Stimulated activated naive B cell treated with anti-CD40 and anti-IgM and Interleukin-4, amounts not matched to agents 10 μg/mL and 1 μg/mL and 100 μg/mL, for 72 hours (primary cell): Measurements from ENCODE around the gene NKIRAS1.

ENCODE experiments used
- ATAC-seq, 2 donors: fragments of 150-1000 bp; cut with Tn5 transposase; replicated peaks; 2 replicates each; pipeline ENCODE4 v1.10.0; 2021; ENCODE audit warnings: moderate library complexity in 1 of 2
- DNase-seq: peaks from one replicate; pipeline ENCODE4 v3.0.0; 2021
- H3K27ac Mint-ChIP-seq: one replicate; pipeline ENCODE4 v1.8.0; 2022; ENCODE audit warnings: mild to moderate bottlenecking, mixed read lengths
- H3K27me3 Mint-ChIP-seq, 2 donors: one replicate each; pipeline ENCODE4 v1.8.0; 2022; ENCODE audit warnings: mixed read lengths in 2 of 2
- H3K36me3 Mint-ChIP-seq, 2 donors: one replicate each; pipeline ENCODE4 v1.8.0; 2022; ENCODE audit warnings: mixed read lengths in 2 of 2, mild to moderate bottlenecking in 1 of 2
- H3K4me1 Mint-ChIP-seq, 2 donors: one replicate each; pipeline ENCODE4 v1.8.0; 2022; ENCODE audit warnings: mixed read lengths in 2 of 2, mild to moderate bottlenecking in 1 of 2
- H3K4me3 Mint-ChIP-seq, 2 donors: one replicate each; pipeline ENCODE4 v1.8.0; 2022; ENCODE audit warnings: mild to moderate bottlenecking in 2 of 2, mixed read lengths in 2 of 2, moderate library complexity in 1 of 2
- H3K9me3 Mint-ChIP-seq, 2 donors: one replicate each; pipeline ENCODE4 v1.8.0; 2022; ENCODE audit warnings: mixed read lengths in 2 of 2, mild to moderate bottlenecking in 1 of 2

NKIRAS1 gene

DNA sequence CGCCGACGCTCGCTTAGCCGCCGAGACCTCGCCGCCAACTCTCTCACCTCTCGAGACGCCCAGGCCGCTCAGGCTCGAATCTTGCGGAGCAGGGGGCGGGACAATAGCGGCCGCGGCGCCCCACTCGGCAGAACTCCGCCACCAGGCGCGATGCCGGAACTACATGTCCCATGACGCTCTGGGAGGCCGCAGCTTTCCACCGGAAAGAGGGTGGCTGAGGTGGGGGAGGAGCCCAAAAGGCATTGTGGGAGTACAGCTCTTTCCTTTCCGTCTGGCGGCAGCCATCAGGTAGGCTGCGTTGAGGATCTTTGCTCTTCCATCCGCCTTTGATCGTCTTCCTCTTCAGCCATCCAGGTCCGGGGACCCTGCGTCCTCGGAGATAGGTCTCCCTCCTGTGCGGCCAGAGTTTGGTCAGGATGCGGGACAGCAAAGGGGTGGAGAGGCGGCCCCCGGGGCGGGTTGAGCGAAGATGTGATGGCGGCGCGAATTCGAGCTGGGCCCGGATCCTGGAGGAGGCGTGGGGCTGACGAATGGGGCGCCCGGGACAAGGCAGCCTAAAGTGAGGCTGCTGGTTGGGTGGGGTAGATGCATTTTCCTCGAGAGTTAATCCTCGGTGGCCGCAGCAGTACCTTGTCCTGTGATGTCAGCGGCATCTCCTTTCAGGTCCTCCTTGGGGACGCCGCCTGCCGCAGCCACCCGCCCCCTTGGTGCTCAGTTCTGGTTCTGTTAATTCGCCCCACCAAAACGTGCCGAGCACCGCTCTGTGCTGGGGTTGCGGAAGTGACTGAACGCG lies at the start of gene NKIRAS1, which contains the start of gene RPL15:
Gene NKIRAS1, minus strand, starts transcription at position 105 of the 793 bp plus-strand sequence. CDS start 6,086 bp downstream, outside the sequence.
Gene RPL15, plus strand, starts transcription at position 247 of the 793 bp plus-strand sequence. CDS start 728 bp downstream, outside the sequence.
- Mint-ChIP-seq H3K36me3 (peaks cover 42 to 45% of the 10 kb centered on the region in 2 donors), H3K4me1 (peaks cover 26 to 57% of the 10 kb centered on the region in 2 donors), H3K4me3 (peak within 1 kb of the TSS; percentile 96 to 99), H3K27ac (peak within 1 kb of the TSS; percentile 100), H3K9me3 (no peaks in the 10 kb centered on the region), H3K27me3 (peaks cover 0 to 4% of the 10 kb centered on the region in 2 donors)
- ATAC-seq (peak; percentile 92 to 93), DNase-seq (peak; percentile 97)

DNA sequence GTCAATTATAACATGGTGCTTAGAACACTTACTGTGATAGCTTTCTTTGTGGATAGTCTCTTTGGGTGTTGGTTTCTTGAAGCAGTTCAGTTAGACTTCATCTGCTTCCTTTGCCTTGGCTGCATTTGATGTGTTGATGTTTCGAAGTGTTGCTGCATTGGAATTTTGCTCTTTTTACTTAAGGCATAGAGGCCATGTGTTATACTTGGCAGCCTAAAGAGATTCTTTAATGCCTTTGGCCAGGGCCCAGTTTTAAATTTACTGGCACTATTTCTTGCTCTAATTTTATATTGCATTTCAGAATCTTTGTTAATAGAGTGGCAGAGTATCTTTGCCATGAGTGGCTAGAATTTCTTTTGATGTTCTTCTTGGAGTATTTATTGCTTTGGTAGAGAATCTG lies 49.5 kb upstream of the NKIRAS1 start:
- Mint-ChIP-seq H3K4me3 (no peak overlapping the region), H3K9me3 (no peaks in the 10 kb centered on the region), H3K36me3 (peaks cover 26 to 47% of the 10 kb centered on the region in 2 donors), H3K4me1 (peaks cover 0 to 6% of the 10 kb centered on the region in 2 donors), H3K27me3 (no peaks in the 10 kb centered on the region), H3K27ac (no peak overlapping the region)
- DNase-seq (no peak), ATAC-seq (no peak)

DNA sequence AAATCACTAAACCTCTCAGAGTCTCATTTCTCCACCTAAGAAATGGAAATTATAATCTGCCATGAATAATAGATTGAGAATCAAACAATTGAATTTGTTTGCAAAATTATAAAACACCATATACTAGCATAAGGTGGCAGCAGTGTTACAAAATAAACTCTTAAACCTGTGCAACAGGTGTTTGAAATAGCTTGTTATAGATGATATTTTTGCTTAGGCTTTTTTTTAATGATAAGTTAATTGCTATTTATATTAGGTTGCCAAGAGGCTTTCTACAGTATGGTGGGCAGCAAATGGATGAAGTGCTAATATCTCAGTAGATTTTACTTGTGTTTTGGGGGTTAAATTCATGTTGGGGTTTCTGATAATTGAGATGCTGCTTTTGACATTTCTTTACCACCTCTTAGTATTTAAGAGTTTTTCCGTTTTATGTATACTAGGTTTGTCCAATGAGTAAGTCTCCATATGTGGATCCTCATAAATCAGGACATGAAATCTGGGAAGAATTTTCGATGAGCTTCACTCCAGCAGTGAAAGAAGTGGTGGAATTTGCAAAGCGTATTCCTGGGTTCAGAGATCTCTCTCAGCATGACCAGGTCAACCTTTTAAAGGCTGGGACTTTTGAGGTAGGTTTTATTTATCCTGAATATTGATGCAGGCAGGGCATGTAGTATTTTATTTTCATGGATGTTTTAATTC lies 47.9 kb upstream of the NKIRAS1 start:
- H3K27ac Mint-ChIP-seq = no peak overlapping the region
- no peak overlapping the region for H3K4me3 Mint-ChIP-seq
- H3K27me3 Mint-ChIP-seq = no peaks in the 10 kb centered on the region
- H3K4me1 Mint-ChIP-seq = peaks cover 0 to 6% of the 10 kb centered on the region in 2 donors
- DNase-seq = no peak
- ATAC-seq = no peak
- peaks cover 24 to 44% of the 10 kb centered on the region in 2 donors for H3K36me3 Mint-ChIP-seq
- H3K9me3 Mint-ChIP-seq = no peaks in the 10 kb centered on the region

DNA sequence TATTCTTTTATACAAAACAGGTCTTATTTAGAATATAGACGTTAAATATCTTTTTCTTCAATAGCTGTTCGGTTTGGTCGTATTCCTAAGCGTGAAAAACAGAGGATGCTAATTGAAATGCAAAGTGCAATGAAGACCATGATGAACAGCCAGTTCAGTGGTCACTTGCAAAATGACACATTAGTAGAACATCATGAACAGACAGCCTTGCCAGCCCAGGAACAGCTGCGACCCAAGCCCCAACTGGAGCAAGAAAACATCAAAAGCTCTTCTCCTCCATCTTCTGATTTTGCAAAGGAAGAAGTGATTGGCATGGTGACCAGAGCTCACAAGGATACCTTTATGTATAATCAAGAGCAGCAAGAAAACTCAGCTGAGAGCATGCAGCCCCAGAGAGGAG lies 45.1 kb upstream of the NKIRAS1 start:
- ATAC-seq (no peak), DNase-seq (no peak)
- H3K27ac Mint-ChIP-seq = no peak overlapping the region
- H3K4me3 Mint-ChIP-seq = no peak overlapping the region
- H3K4me1 Mint-ChIP-seq = peaks cover 2 to 15% of the 10 kb centered on the region in 2 donors
- H3K36me3 Mint-ChIP-seq = peaks cover 20 to 40% of the 10 kb centered on the region in 2 donors
- no peaks in the 10 kb centered on the region for H3K9me3 Mint-ChIP-seq
- H3K27me3 Mint-ChIP-seq = no peaks in the 10 kb centered on the region

DNA sequence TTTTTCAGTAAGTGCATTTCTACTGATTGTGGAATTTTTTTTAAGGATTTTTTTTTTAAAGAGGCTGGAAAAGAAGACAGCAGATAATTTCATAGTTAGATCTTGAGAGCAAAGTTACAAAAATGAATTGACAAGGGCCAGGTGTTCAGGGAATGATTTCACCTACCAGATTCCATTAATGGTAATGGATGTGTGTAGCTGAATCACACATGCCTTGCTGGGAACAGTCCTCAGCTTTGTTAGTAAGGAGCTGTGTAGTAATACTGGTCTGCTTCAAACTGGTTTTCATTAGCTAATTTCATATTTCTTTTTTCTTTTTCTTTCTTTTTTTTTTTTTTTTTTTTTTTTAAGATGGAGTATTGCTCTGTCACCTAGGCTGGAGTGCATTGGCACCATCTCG lies 44.3 kb upstream of the NKIRAS1 start:
- no peak overlapping the region for H3K27ac Mint-ChIP-seq
- H3K27me3 Mint-ChIP-seq = no peaks in the 10 kb centered on the region
- DNase-seq (no peak), ATAC-seq (no peak)
- H3K9me3 Mint-ChIP-seq = no peaks in the 10 kb centered on the region
- peaks cover 20 to 43% of the 10 kb centered on the region in 2 donors for H3K36me3 Mint-ChIP-seq
- peaks cover 2 to 14% of the 10 kb centered on the region in 2 donors for H3K4me1 Mint-ChIP-seq
- H3K4me3 Mint-ChIP-seq = no peak overlapping the region

DNA sequence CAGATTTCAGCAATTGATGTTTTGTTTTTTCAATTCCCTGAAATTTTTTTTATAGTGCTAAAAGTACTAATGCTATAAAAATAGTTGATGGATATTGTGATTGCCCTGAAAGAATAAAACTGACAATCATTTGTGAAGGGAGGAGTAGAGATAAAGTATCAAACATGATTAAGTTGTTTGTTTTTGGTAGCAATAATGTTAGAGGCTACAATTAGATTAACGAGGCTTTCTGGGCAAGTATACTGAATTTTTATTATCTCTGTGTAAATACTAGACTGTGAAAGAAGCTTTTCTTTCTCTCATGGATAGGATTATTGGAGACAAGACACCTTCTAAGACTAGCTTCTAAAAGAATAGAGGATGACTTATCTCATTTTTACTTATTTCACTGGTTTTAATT lies 43.9 kb upstream of the NKIRAS1 start:
- peaks cover 2 to 10% of the 10 kb centered on the region in 2 donors for H3K4me1 Mint-ChIP-seq
- H3K36me3 Mint-ChIP-seq = peaks cover 15 to 43% of the 10 kb centered on the region in 2 donors
- ATAC-seq (no peak), DNase-seq (no peak)
- no peaks in the 10 kb centered on the region for H3K9me3 Mint-ChIP-seq
- H3K27ac Mint-ChIP-seq = no peak overlapping the region
- no peaks in the 10 kb centered on the region for H3K27me3 Mint-ChIP-seq
- no peak overlapping the region for H3K4me3 Mint-ChIP-seq

DNA sequence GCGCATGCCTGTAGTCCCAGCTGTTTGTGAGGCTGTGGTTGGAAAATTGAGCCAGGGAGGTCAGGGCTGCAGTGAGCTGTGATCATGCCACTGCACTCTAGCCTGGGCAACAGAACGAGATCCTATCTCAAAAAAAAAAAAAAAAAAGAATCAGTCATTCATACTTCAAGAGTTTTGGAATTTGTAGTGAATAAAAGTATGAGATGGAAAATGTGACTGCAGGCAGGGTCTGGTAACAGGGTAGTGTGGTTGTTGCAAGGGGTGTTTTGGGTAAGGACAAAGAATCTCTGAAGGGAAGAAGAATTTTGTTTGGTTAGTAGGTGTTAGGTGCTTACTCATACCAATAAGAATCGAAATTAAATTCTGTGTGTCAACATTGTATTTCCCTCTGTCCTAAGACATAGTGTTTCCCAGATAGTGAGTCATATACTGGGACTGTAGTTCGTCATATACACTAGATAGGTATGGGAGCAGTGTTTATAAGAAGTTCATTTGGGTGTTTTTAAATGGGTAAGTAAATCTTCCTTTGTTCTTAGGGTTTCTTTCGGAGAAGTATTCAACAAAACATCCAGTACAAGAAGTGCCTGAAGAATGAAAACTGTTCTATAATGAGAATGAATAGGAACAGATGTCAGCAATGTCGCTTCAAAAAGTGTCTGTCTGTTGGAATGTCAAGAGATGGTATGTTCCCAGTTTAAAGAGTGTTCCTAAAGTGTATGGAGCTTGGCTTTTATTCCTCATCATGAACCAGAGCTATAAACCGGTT lies 42.5 kb upstream of the NKIRAS1 start:
- H3K9me3 Mint-ChIP-seq = no peaks in the 10 kb centered on the region
- no peak overlapping the region for H3K4me3 Mint-ChIP-seq
- DNase-seq = no peak
- ATAC-seq = peak; percentile 23 to 36
- H3K4me1 Mint-ChIP-seq = peaks cover 6 to 10% of the 10 kb centered on the region in 2 donors
- H3K27me3 Mint-ChIP-seq = no peaks in the 10 kb centered on the region
- H3K27ac Mint-ChIP-seq = peak overlapping the region; percentile 26
- H3K36me3 Mint-ChIP-seq = peaks cover 17 to 43% of the 10 kb centered on the region in 2 donors

DNA sequence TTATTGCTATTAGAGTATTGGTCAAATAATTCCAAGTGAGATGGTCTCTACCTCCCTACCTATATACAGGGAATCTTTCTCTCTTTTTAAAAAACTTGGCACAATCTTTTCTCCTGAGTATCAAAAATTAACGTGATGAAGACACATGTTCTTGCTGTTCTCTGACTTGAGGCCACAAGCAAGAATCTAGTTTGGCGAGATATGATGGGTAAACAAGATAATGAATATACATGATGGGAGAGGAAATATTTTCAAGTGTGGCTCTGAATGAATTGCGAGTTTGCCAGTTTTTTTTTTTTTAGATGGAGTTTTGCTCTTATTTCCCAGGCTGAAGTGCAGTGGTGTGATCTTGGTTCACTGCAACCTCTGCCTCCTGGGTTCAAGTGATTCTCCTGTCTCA lies 39.9 kb upstream of the NKIRAS1 start:
- Mint-ChIP-seq H3K4me3 (no peak overlapping the region), H3K36me3 (peaks cover 8 to 25% of the 10 kb centered on the region in 2 donors), H3K4me1 (peaks cover 19 to 32% of the 10 kb centered on the region in 2 donors), H3K27ac (no peak overlapping the region), H3K27me3 (no peaks in the 10 kb centered on the region), H3K9me3 (peaks cover 0 to 2% of the 10 kb centered on the region in 2 donors)
- no peak for ATAC-seq
- no peak for DNase-seq

DNA sequence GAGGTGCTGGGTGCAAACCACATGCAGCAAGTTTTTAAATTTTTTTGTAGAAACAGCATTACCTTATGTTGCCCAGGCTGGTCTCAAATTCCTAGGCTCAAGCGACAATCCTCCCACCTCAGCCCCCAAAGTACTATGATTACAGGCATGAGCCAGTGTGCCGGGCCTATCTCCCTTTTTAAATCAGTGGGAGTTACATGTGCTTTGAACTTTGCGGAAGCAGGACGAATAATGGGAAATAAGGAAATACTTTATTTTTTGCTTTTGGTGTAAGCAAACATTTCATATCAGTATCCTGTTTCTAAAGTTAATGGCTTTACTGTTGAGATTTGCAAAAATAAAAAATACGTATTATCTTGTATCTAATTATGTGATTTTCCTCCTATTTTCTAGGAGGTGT lies 37.4 kb upstream of the NKIRAS1 start:
- Mint-ChIP-seq H3K9me3 (peaks cover 0 to 2% of the 10 kb centered on the region in 2 donors), H3K36me3 (peaks cover 6 to 16% of the 10 kb centered on the region in 2 donors), H3K27ac (no peak overlapping the region), H3K4me1 (peaks cover 29 to 51% of the 10 kb centered on the region in 2 donors), H3K4me3 (no peak overlapping the region), H3K27me3 (no peaks in the 10 kb centered on the region)
- DNase-seq = no peak
- no peak for ATAC-seq

DNA sequence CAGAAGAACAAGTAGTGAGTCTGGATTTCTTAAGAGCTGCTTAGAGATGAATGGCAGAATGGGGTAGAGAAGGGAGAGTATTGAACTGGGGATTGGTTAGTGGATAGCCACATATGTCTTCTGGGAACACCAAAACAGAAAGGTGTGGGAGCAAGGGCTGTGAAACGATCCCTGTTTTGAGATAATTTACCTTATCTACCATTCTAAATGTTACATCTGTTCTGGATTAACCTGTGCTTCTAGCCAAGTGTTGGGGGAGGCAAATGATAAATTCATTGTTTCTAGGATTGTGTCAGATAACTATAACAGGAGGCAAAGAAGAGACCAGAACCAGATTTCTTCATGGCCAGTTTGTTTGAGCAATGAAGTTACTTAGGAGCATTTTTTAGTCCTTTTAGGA lies 36.7 kb upstream of the NKIRAS1 start:
- Mint-ChIP-seq H3K4me1 (peaks cover 28 to 50% of the 10 kb centered on the region in 2 donors), H3K4me3 (no peak overlapping the region), H3K9me3 (peaks cover 0 to 2% of the 10 kb centered on the region in 2 donors), H3K27me3 (no peaks in the 10 kb centered on the region), H3K36me3 (peaks cover 6 to 14% of the 10 kb centered on the region in 2 donors), H3K27ac (no peak overlapping the region)
- DNase-seq (no peak), ATAC-seq (no peak)

DNA sequence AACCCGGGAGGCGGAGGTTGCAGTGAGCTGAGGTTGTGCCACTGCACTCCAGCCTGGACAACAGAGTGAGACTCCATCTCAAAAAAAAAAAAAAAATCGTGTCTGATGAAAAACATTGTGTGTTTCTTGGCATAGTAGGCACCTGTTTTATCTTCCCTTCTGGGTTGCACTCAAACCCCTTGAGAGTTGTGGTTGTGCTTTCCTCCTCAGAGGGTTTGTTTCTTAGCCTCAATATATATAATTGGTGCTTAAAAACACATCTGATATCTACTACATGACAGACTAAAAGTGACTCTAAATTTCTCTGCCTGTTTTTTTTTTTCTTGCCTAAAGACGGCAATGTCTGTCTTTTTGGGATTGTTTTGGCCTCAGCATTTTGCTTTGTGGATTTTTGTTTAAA lies 35.9 kb upstream of the NKIRAS1 start:
- peak; percentile 88 to 93 for ATAC-seq
- Mint-ChIP-seq H3K4me1 (peaks cover 30 to 57% of the 10 kb centered on the region in 2 donors), H3K9me3 (peaks cover 0 to 2% of the 10 kb centered on the region in 2 donors), H3K36me3 (peaks cover 6 to 14% of the 10 kb centered on the region in 2 donors), H3K4me3 (peak overlapping the region; percentile 66 to 70), H3K27me3 (no peaks in the 10 kb centered on the region), H3K27ac (peak overlapping the region; percentile 67)
- DNase-seq = peak; percentile 31

DNA sequence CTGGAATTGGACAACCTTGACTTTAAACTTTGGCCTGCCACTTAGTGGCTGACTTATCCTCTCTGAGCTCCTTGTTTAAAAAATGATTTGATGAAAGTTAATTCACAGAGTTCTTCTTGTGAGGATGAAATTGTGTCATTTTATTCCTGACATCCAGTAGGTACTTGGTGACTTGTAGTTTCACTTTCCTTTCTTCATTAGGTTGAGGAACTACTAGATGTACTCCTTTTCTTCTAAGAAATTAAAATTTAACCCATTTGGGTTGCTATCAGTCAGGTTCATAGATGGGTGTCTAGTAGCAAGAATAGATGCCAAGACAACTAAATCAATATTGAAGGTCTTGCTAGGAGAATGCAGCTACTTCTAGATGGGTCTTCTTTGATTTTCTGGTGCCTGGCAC lies 33.5 kb upstream of the NKIRAS1 start:
- Mint-ChIP-seq H3K4me1 (peaks cover 34 to 62% of the 10 kb centered on the region in 2 donors), H3K36me3 (peaks cover 6 to 7% of the 10 kb centered on the region in 2 donors), H3K9me3 (peaks cover 0 to 2% of the 10 kb centered on the region in 2 donors), H3K27me3 (no peaks in the 10 kb centered on the region), H3K27ac (peak overlapping the region; percentile 51), H3K4me3 (peak overlapping the region; percentile 57 to 60)
- no peak for ATAC-seq
- no peak for DNase-seq

DNA sequence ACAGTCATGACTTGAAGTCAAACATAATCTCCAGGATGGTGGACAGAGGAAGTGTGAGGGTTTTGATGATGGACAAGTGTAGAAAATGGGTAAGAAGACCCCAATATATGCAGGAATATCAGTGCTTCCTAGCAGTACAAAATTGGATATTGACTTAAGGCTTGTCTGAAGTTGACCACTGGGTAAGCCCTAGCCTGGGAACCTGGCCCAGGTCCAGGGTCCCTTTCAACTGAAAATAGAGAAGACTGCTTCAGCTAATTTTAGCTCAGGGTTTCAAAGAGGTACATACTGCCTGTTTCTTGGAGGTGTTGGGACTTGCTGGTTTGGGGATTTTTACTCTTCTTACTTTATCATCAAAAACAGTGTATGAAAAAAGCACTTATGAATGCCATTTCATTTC lies 33.0 kb upstream of the NKIRAS1 start:
- no peaks in the 10 kb centered on the region for H3K27me3 Mint-ChIP-seq
- peaks cover 0 to 2% of the 10 kb centered on the region in 2 donors for H3K9me3 Mint-ChIP-seq

DNA sequence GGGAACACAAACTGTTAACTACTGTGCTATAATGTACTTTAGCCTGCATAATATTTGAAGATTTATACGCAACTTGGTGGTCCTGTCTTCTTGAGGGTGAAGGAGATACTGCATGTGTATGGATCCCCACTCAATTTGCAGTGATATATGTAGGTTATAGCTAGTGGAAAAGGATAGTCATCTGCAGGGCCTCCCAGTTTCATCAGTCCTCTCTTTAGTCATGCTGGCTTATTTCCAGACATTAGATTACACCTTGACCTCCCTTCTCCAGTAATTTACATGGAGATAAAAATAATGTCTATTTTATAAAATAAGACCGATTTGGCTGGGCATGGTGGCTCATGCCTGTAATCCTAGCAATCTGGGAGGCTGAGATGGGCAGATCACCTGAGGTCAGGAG lies 32.0 kb upstream of the NKIRAS1 start:
- Mint-ChIP-seq H3K9me3 (peaks cover 0 to 2% of the 10 kb centered on the region in 2 donors), H3K4me1 (peaks cover 34 to 71% of the 10 kb centered on the region in 2 donors), H3K36me3 (no peaks in the 10 kb centered on the region), H3K27ac (no peak overlapping the region), H3K27me3 (no peaks in the 10 kb centered on the region), H3K4me3 (no peak overlapping the region)
- DNase-seq (no peak), ATAC-seq (no peak)

More for the DNA sequence above, 33.0 kb upstream of the NKIRAS1 start:
- Mint-ChIP-seq H3K36me3 (peaks cover 3% of the 10 kb centered on the region in 2 donors), H3K4me1 (peaks cover 34 to 62% of the 10 kb centered on the region in 2 donors), H3K27ac (no peak overlapping the region), H3K4me3 (peak overlapping the region; percentile 57 to 60)
- DNase-seq (no peak), ATAC-seq (no peak)
